Stimulated activated CD4-positive, alpha-beta T cell treated with anti-CD3 and anti-CD28 coated beads, Interleukin-12 subunit alpha, Interleukin-12 subunit beta, amount 100 ng/mL, for 48 hours (primary cell): Measurements from ENCODE around the gene AJAP1.
"Not testable (repeated sequence)": the region's sequence is repeated elsewhere in the genome, so short reads cannot be mapped to it uniquely, and the experiment has no call there.

ENCODE experiments used
- DNase-seq, 3 donors: peaks; one replicate each; pipeline ENCODE4 v3.0.0-alpha.2; 2020; ENCODE audit warnings: low read depth in 2 of 3, low spot score in 1 of 3

Gene AJAP1

DNA sequence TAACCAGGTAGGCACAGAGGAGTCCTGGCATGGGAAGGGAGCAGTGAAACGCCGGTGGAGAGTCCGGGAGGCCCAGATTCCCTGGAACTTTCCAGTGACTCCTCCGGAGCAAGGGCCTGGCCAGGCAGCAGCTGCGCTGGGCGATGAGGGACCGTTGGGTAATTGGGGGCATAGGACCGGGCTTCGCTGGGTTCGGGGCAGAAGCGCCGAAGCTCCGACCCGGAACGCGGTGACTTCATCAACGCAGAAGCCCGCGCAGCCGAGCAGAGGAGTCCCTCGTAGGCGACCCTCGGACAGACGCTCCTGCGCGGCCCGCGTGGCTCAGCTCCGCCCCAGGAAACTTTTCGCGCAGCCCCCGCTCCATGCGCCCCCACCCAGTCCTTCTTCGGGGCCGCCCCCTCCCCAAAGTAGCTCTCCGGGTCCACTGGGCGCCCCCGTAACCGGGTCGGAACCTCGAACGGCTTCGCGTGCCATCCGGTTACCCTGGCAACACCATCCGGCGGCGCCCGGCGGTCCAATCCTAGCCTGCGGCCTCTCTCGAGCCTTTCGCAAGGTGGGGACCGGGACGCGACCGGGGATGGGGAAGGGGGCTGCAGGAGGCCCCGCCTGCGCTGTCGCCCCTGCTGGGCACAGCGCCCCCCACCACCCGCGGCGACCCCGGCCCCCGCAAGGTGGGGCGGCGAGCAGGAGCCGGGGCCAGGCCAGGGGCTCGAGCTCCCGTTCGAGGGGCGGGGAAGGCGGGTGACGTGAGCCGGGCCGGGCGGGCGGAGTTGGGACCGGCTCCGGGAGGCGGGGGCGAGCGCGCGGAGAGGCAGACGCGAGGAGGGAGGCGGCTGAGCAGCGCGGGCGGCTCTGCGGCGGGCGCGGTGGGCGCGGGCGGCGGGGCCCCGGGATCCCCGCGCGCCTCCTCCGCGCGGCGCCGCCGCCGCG lies at the start of gene AJAP1:
TSS of gene AJAP1 (plus strand) at position 814 of the 930 bp plus-strand sequence. CDS start 817 bp downstream, outside the sequence.
- DNase-seq = no peak

GRCh38 chr1:4605158-4605557 lies 49.3 kb upstream of the AJAP1 start:
- DNase-seq = no peak

- DNase-seq = no peak
These were observed 42.7 kb upstream of the AJAP1 start for GRCh38 chr1:4611563-4612341.

- DNase-seq = no peak
These were observed 41.4 kb upstream of the AJAP1 start for GRCh38 chr1:4612991-4613390.

DNA sequence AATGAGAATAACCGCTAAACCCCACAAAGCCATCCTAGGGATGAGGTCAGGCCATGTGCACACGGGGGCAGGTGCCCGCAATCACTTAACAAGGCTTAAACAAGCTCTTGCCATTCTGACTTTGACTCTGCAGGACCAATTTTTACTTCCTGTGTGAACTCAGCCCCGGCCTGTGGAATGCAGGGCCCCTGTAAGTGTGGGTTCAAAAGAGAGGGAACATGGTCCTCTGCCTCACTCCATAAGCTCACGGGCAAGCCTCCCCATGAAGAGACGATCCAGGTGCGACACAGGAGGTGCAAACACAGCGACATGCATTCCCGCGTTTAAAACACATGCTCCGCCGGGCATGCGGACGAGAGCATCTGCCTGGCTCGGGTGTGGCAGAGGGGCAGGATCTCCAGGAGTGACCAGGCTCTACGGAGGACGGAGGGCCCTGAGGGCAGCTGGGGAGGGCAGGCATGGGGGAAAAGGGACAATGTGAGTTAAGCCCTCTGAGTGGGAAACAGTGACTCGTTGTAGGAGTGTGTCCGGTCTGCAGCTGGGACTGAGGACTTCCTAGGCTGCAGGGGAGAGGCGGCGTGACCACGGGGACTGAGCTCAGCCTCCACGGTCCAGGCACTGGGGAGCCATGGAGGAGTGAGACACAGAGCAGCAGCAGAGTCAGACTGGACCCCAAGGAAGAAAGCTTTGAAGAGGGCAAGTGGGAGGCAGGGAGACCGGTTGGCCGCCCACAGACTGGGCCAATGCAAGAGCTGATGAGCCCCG lies 40.6 kb upstream of the AJAP1 start:
- no peak for DNase-seq

GRCh38 chr1:4614371-4615137 lies 39.9 kb upstream of the AJAP1 start:
- no peak for DNase-seq

DNA sequence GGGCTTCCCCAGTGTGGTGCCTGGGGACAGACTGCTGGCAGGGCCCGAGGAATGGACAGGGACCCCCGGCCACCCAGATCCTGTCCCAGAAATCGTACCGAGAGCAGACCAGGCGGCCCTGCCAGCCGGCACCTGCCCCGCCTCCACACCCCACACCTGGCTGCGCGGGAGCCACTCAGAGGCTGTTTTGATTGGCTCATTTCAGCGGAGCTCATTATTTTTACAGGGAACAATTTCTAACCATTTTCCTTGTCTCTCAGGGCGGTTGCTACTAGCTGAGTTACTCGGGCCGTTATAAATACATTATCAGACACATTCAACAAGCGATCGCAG lies 39.3 kb upstream of the AJAP1 start:
- no peak for DNase-seq

GRCh38 chr1:4615501-4615900 lies 38.9 kb upstream of the AJAP1 start:
- DNase-seq = no peak

DNA sequence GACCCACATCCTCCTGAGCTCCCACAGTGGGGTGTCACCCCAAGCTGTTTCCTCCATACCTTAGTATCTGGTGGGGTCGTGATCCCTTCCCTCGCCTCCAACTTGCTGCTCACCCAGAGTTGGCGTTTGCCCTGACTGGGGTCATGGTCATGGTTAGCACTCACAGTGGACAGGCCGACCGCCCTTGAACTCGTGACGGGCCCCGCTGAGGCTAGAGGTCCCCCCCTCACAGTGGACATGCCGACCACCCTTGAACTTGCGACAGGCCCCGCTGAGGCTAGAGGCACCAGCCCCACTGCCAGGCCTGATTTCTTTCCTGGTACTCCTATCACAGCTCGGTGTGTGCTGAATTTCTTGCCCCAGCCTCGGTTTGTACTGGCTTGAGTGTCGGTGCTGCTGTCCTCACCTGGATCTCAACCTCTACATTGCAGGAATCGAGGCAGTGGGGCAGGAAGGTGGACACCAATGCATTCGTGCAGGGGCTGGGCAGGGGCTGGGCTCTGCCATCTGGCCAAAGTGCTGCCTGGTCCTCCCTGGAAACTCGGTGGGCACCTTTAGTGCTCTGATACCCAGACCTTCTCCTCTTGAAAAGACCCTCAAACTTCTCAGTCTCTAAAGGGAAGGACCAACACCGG lies 37.5 kb upstream of the AJAP1 start:
- no peak for DNase-seq

- no peak for DNase-seq
These were observed 36.9 kb upstream of the AJAP1 start for GRCh38 chr1:4617506-4617905.

DNA sequence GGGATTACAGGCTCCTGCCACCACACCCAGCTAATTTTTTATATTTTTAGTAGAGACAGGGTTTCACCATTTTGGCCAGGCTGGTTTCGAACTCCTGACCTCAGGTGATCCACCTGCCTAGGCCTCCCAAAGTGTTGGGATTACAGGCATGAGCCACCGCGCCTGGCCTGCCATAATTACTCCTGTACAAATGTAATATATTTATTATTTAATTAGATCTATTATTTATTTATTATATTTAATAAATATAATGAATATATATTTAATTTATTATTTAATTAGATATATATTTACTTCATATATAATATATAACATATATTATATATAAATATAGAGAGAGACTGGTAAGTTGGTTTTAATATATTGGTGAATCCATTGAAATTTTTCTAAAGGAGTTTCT lies 35.6 kb upstream of the AJAP1 start:
- DNase-seq = not testable (repeated sequence)

GRCh38 chr1:4621646-4622045 lies 32.8 kb upstream of the AJAP1 start:
- DNase-seq = no peak

DNA sequence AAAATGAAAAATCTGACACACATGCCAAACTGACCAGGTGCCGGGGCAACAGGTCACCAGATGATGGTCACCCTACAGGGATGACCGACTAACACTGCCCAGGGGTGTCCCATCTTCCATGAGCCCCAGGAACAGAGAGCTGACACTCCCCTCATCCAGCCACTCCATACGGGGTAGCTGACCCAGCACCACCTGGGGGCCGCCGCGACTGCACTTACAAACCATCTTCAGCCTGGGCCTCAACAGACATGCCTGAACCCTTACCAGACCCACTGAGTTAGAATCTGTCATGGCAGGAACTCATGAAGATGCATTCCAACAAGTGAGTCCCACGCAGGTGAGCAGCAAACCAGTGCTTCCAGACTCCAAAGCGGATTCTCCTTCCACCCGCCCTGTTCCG lies 31.6 kb upstream of the AJAP1 start:
- DNase-seq = no peak

- no peak for DNase-seq
These were observed 30.2 kb upstream of the AJAP1 start for GRCh38 chr1:4624141-4624715.

- no peak for DNase-seq
These were observed 29.6 kb upstream of the AJAP1 start for GRCh38 chr1:4624801-4625200.

- DNase-seq = no peak
These were observed 28.3 kb upstream of the AJAP1 start for GRCh38 chr1:4626061-4626460.

DNA sequence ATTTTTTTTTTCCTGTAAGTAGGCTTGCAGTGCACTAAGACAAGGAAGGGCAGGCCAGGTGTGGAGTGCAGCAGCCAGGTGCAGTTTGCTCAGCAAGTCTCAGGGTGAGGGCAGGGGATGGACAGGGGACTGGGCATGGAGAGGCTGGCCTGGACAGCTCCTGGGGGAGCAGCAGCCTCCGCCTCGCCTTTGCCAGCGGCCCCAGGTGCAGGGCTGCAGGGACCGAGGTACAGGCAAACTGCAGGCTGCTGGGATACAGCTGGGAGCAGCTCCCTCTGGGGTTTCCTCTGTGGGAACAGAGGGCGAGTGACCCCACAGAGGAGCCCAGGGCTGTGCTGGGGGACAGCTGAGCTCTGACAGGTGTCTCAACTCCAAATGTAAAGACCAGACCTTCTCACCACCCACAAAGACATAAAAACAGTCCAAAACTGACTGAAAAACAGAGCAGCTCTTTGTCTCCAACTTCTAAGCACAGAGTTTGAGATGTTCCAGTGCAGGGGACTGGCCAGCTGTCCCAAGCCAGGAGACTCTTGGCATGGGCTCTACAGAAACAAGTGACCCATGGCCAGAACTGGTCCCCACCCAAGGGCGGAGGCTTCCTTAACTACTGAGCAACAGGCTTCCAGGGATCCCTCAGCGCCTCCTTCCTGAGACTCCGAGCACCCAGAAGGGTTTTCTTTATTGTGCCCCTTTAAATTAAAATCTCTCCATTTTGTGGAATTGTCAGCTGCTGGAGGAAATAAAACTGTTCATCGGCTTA lies 27.7 kb upstream of the AJAP1 start:
- no peak for DNase-seq

GRCh38 chr1:4627353-4627752 lies 27.1 kb upstream of the AJAP1 start:
- no peak for DNase-seq

DNA sequence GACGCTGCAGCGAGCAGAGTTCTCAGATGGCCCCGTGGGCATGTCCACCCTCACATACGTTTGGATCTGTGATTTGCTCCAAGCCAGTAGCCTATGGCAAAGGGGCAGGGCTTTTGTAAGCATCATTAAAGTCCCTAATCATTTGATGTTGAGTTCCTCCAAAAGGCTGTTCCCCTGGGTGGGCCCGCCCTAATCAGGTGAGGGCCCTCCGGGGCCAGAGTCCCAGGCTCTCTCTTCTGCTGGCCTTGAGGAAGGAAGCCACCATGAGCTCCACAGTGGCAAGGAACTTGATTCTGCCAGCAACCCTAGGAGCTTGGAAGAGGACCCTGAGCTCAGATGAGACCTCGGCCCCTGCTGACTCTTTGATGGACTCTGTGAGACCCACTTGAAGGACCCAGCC lies 25.4 kb upstream of the AJAP1 start:
- no peak for DNase-seq
